GM18867 (cell line): ENCODE measurements around the gene TNRC18.
"Not testable (repeated sequence)": the region's sequence is repeated elsewhere in the genome, so short reads cannot be mapped to it uniquely, and the experiment has no call there.

Experiments
- ATAC-seq: cut with Tn5 transposase; IDR thresholded peaks from one replicate; pipeline ENCODE4 v1.9.1; 2021; ENCODE audit warnings: mild to moderate bottlenecking, moderate library complexity; ENCODE audit not compliant: unreplicated experiment

TNRC18 gene

DNA sequence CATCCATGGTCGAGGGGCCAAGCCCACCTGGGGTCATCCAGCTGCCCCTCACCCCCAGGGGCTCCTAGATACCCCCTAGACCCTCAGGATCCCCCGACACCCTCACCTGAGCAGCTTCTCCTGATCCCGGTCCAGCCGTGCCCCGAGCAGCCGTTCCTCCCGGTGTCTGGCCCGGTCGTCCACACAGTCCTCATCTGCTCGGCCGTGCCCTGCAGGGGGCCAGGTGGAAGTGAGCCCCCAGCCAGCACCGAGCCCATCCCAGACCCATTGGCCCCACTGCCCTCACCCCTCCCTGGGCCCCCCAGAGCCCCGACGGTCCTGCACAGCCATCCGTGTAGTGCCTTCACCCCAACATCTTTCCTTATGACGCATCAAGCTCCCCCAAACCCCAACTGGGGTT, 45.8 kb downstream of the TNRC18 start:
- ATAC-seq = no peak

DNA sequence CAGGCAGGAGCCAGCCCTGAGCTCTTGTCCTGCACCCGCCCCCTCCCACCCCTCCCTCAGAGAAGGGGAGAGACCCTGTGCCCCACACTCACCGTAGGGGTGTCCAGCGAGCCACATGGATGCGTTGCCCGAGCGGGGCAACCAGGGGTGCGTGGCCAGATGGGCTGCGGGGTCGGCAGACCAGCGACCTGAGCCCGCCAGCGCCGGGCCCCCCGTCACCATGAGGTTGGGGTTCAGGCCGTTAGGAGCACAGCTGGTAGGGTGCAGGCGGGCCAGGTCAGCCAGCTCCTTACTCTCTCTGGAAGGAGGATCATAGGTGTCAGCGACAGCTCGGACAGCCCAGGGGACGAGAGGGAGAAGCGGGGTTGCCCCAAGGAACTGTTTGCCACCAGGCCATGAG, 46.4 kb downstream of the TNRC18 start:
- no peak for ATAC-seq

DNA sequence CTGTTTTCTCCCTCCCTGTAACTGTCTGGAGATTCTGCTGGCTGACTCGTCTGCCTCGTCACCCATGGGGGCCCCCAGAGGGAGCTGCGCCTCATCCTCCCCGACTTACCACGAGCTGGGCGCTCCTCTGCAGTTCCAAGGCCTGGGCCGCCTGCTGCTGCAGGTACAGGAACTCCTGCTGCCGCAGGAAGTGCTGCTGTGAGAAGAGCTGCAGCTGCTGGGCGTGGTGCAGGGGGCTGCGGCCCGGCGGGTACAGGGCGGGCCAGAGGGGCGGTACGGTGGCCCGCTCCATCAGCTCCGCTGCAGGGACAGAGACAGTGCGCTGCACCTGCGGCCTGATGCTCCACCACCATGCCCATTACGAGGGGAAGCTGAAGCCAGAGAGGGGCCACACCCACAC, 47.7 kb downstream of the TNRC18 start:
- ATAC-seq = no peak

- no peak for ATAC-seq
These were observed 49.2 kb downstream of the TNRC18 start for GRCh38 chr7:5374464-5374863.

GRCh38 chr7:5373300-5373699, 50.3 kb downstream of the TNRC18 start:
- no peak for ATAC-seq

GRCh38 chr7:5370454-5371353, 52.9 kb downstream of the TNRC18 start:
- no peak for ATAC-seq

- ATAC-seq = no peak
These were observed 56.0 kb downstream of the TNRC18 start for GRCh38 chr7:5367661-5368060.

DNA sequence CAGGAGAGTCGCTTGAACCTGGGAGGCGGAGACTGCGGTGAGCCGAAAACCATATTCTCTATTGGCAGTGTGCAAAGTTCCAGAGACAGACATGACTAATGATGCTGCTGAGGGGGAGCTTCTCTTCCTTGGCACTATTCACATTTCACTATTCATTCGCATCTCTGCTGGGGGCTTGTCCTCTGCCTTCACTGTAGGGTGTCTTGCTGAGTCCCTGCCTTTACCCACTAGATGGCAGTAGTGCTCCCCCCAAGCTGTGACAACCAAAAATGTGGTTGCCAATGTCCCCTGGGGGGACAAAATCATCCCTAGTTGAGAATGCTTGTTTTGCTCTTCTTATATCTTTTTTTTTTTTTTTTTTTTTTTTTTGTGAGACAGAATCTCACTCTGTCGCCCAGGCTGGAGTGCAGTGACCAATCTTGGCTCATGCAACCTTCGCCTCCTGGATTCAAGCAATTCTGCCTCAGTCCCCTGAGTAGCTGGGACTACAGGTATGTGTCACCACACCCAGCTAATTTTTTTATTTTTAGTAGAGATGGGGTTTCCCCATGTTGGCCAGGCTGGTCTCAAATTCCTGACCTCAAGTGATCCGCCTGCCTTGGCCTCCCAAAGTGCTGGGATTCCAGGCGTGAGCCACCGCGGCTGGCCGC, 57.5 kb downstream of the TNRC18 start:
- ATAC-seq = peak; percentile 64

GRCh38 chr7:5363729-5364128, 59.9 kb downstream of the TNRC18 start:
- ATAC-seq = no peak

DNA sequence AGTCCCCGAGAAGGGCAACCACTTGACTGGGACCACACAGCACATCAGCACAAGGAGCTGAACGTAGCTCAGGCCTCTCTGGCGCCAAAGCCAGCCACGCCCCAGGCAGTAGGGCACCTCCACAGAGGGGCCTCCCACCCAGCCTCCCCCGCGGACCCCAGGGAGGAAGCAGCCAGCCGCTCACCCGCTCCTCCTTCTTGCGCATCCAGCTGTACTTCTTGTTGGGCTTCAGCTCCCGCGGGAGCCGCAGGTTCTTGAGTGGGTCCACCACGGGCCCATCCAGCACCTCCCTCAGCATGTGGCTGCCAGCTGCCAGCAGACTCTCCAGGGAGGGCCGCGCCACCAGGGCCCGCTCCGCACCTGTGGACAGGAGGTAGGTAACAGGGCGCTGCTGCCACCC, 61.2 kb downstream of the TNRC18 start:
- no peak for ATAC-seq

- ATAC-seq = no peak
These were observed 62.0 kb downstream of the TNRC18 start for GRCh38 chr7:5361446-5362127.

GRCh38 chr7:5360971-5361370, 62.7 kb downstream of the TNRC18 start:
- no peak for ATAC-seq

DNA sequence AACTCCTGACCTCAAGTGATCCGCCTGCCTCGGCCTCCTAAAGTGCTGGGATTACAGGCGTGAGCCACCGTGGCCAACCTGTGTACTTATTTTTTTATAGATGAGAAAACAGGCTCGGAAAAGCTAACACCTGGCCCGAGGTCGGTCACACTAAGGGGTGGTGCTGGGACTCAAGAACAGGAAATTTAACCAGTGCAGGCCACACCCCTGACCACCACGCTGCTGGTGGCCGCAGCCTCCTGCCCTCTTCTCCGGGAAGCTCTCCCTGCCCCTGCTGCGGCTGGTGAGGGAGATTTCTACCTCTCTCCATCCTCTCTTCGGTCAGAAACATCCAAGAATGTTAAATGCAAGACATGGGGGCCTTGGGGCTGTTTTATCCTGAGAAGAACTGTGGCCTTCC, 63.2 kb downstream of the TNRC18 start:
- no peak for ATAC-seq

- ATAC-seq = not testable (repeated sequence)
These were observed 63.6 kb downstream of the TNRC18 start for GRCh38 chr7:5360021-5360420.

DNA sequence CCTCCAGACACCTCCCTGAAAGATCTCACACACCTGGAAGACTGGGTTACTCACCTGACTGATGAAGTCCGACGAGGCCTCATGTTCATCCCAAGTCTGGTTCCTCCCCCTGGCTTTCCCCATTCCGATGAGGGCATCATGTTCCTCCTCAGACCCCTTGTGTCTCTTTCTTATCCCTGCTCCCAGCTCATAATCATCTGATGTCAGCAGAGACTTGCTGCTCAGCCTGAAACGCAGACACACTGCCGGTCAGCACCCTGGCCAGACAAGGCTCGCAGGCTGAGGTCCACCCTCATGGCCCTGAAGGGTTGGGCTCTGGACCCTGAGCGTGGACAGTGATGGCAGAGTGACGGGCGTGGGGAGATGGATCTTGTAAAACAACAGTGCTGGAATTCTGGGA, 64.3 kb downstream of the TNRC18 start:
- no peak for ATAC-seq

- ATAC-seq = no peak
These were observed 65.7 kb downstream of the TNRC18 start for GRCh38 chr7:5357951-5358350.

DNA sequence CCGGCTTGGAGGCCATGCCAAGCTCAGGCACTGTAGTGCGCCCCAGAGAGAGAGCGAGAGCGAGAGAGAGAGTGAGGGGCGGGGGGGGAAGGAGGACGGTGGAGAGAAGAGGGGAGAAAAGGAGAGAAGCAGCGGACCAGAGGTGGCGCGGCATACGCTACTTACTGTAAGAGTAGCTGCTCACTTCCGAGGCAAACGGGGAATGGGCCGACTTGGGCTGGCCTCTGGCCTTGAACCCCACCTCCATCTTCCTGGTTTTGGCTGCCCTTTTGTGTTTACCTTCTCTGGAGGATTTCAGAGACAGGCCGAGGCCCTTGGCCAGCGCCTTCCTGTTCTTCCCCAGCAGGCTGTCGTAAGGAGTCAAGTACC, 66.9 kb downstream of the TNRC18 start:
- ATAC-seq = no peak

DNA sequence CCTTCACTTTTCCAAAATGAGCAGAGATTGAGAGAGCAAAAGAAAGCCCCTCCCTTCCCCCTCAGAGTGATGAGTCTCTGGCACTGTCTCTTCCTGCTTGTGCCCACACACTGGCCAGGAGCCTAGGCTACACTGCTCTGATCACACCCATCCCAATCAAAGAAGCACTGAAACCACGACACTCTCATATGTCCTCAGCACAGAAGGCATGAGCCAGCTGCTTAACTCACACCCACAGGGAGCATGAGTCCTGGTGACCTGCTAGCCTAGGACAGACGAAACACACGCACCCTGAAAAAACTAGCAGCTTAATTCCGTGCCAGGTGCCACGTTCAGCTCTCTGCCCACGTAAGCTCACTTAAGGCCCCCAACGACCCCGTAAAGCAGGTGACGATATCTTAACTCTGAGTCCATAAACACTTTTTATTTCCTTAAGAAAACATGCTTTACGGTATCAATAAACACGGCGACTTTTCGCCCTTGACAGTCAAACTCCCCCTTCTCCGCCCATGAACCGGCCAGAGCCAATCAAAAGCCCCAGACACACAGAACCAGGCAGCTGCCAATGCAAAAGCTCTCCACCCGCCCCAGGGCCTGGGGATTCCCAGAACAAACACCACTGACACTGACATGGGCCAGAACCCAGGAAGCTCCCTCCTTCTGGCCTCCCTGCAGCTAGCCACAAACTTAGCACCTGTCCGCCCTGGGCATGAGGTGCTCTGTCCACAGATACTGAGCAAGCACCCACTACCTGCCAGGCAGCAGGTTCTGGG, 69.0 kb downstream of the TNRC18 start:
- no peak for ATAC-seq

DNA sequence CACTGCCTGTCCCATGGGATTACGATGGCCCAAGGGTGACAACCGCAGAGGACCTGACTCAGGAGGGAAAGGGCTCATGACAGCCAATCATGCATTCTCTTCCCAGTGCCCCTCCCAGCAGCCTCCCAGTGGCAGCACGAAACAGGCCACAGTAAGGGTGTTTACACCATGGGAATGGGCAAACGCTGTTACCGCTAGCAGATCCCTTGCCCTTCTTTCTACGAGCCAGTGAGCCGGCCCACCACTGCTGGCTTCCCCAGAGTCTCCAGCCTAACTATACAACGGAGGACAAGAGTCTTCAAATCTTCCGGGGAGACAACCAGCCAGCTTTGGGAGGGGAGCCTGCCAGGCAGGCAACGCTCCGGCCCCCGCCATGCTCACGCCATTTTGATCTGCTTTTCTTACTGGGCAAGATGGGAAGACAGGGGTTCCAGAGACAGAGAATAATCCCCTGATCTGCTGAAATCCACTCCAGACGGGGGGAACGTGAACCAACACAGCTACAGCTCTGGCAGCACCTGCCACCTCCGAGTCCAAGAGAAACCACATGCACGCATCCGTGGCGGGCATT, 71.1 kb downstream of the TNRC18 start:
- ATAC-seq = no peak

DNA sequence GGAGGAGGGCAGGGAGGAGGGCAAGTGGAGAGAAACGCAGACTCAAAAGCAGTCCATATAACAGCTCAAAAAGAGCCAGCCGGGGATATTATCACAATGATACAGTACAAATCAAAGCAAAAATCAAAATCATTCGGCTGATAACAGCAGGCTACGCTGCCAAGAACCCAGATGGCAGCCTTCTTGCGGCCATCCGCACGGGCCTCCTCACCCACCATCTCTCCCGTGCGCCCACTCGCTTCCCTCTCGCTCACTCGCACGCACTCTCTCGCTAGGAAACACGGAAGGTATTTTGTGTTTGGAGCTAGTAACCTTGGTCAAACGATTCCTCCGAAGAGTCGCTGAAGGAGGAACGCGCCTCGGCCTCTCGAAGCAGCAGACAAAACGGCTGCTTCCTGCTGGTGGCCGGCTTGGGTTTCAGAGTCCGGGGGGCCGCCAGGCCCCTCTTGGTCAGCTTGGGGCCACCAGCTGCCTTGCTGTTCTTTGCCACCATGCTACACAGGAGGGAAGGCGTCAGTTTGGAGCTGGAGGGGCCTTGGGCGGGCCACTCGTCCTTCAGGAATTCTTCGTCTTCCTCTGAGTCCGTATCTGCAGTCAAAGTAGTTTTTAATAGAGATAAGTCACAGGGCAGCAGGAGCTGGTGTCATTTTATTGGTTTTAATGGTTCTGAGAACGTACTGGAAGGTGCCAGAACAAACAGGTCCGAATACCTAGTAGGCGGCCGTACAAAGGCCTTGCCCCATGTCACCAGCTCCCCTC, 71.9 kb downstream of the TNRC18 start:
- ATAC-seq = no peak
